Motor neuron (in vitro differentiated cells): ENCODE data around the gene GRIK3. TPM values are rescaled to one million over a fixed set of nuclear protein-coding genes. Genes with fewer than 3 reads are reported as not detected.

Experiments used
- ATAC-seq, 8 experiments: fragments of 200-7000 bp; cut with Tn5 transposase; replicated peaks in 6 of 8; 2 replicates each; pipeline ENCODE4 v1.8.0; 2021; ENCODE audit warnings: mild to moderate bottlenecking in 8 of 8, moderate library complexity in 8 of 8
- H3K27ac ChIP-seq, 2 donors: fragments of 250-450 bp; sonication (Bioruptor Pico); 2 replicates each; pipeline ENCODE4 v1.9.0; 2021; ENCODE audit warnings: antibody characterized with exemption in 2 of 2, mild to moderate bottlenecking in 2 of 2, moderate library complexity in 1 of 2
- H3K4me1 ChIP-seq, 2 donors: fragments of 250-450 bp; sonication (Bioruptor Pico); replicated peaks in 1 of 2; 2 replicates each; pipeline ENCODE4 v1.6.1; 2021; ENCODE audit warnings: antibody characterized with exemption in 2 of 2, mild to moderate bottlenecking in 2 of 2, moderate library complexity in 1 of 2
- H3K4me3 ChIP-seq, 5 donors: fragments of 250-450 bp; sonication (Bioruptor Pico); 2 replicates each; pipeline ENCODE4 v1.9.0; 2021; ENCODE audit warnings: antibody characterized with exemption in 5 of 5, mild to moderate bottlenecking in 5 of 5, moderate library complexity in 4 of 5
- WGBS, 10 experiments: fragments of 450-650 bp; shearing (Covaris generic); methylation state at CpG; one replicate each; pipeline ENCODE4 v1.0.0; 2022; 5-methylcytosine and 5-hydroxymethylcytosine counted together
- in situ Hi-C, 9 experiments: fragments of 400-800 bp; cut with MboI; loops; one replicate each; pipeline ENCODE4 v1.15.0; 2021; ENCODE audit warnings: low sequenced_read_pairs in 9 of 9, low pct_unique_long_range_greater_than_20kb in 2 of 9; ENCODE audit not compliant: unreplicated experiment in 9 of 9
- total RNA-seq, 8 experiments: library from RNA; unstranded; fragments of 300-600 nt; gene quantifications; 2 replicates each; pipeline versions ENCODE4 v1.2.3 to v1.2.4, GENCODE V29; 2022

Gene GRIK3
- total RNA-seq, 8 experiments from 2014 or later: 0.73 to 21.1 (median 11.9) TPM

GRCh38 chr1:37040773-37041172 lies 6.5 kb upstream of the GRIK3 start:
- WGBS, 10 experiments: 45 to 100% (median 63%) methylated on average over 1 to 4 of the region's 4 CpGs; no CpG with 5 or more reads in 6 of the 10 experiments
- Histone ChIP-seq H3K4me1 (peaks cover 54 to 62% of the 10 kb centered on the region in 2 donors), H3K4me3 (no peak overlapping the region), H3K27ac (no peak overlapping the region)
- in situ Hi-C loops: loop anchor here in 7 of 9 experiments (25.0 kb wide), 5 partner anchors 103 to 453 kb away; no protein-coding TSS in a partner anchor
- ATAC-seq: no peak

GRCh38 chr1:37040261-37040660 lies 5.9 kb upstream of the GRIK3 start:
- no peak overlapping the region for H3K4me3 ChIP-seq
- ATAC-seq: no peak
- H3K27ac ChIP-seq: no peak overlapping the region
- in situ Hi-C loops: loop anchor here in 7 of 9 experiments (25.0 kb wide), 5 partner anchors 103 to 453 kb away; no protein-coding TSS in a partner anchor
- H3K4me1 ChIP-seq: peaks cover 59 to 67% of the 10 kb centered on the region in 2 donors
- 0 to 20% (median 3%) methylated on average over 1 to 3 of the region's 3 CpGs; no CpG with 5 or more reads in 1 of the 10 experiments for WGBS, 10 experiments

GRCh38 chr1:37038227-37039093 lies 4.1 kb upstream of the GRIK3 start:
- ATAC-seq: peak; percentile 74 to 86 (median 80)
- 14 to 60% (median 30%) methylated on average over 1 to 10 of the region's 16 CpGs; no CpG with 5 or more reads in 3 of the 10 experiments for WGBS, 10 experiments
- no peak overlapping the region for H3K4me3 ChIP-seq

GRCh38 chr1:37037690-37038089 lies 3.4 kb upstream of the GRIK3 start:
- WGBS, 10 experiments: 0 to 10% (median 5%) methylated on average over 1 to 10 of the region's 15 CpGs; no CpG with 5 or more reads in 5 of the 10 experiments
- Histone ChIP-seq H3K4me1 (peaks cover 66 to 70% of the 10 kb centered on the region in 2 donors), H3K27ac (peak overlapping the region in 1 of 2 donors; percentile 9), H3K4me3 (no peak overlapping the region)
- in situ Hi-C loops: loop anchor here in 7 of 9 experiments (10.0 to 25.0 kb wide), 6 partner anchors 100 to 463 kb away; no protein-coding TSS in a partner anchor
- peak in 4 of 8 experiments; percentile 7 to 23 (median 16) for ATAC-seq

More at GRCh38 chr1:37038227-37039093, 4.1 kb upstream of the GRIK3 start:
- in situ Hi-C loops: loop anchor here in 7 of 9 experiments (10.0 to 25.0 kb wide), 6 partner anchors 101 to 464 kb away; no protein-coding TSS in a partner anchor
- peaks cover 67 to 76% of the 10 kb centered on the region in 2 donors for H3K4me1 ChIP-seq
- H3K27ac ChIP-seq: peak overlapping the region in 1 of 2 donors; percentile 52

- 0 to 30% (median 15%) methylated on average over 1 to 7 of the region's 13 CpGs; no CpG with 5 or more reads in 5 of the 10 experiments for whole genome bisulfite sequencing, 10 experiments
- peak in 3 of 8 experiments; percentile 2 to 12 (median 5) for ATAC-seq
- in situ Hi-C loops: loop anchor here in 7 of 9 experiments (10.0 to 25.0 kb wide), 6 partner anchors 99 to 462 kb away; no protein-coding TSS in a partner anchor
- H3K4me1 ChIP-seq: peaks cover 76 to 77% of the 10 kb centered on the region in 2 donors
- H3K4me3 ChIP-seq: no peak overlapping the region
- no peak overlapping the region for H3K27ac ChIP-seq
These were observed 2.3 kb upstream of the GRIK3 start for GRCh38 chr1:37036667-37037053.

- Histone ChIP-seq H3K27ac (no peak overlapping the region), H3K4me1 (peaks cover 80 to 81% of the 10 kb centered on the region in 2 donors), H3K4me3 (no peak overlapping the region)
- in situ Hi-C loops: loop anchor here in 7 of 9 experiments (10.0 to 25.0 kb wide), 6 partner anchors 99 to 461 kb away; no protein-coding TSS in a partner anchor
- WGBS, 10 experiments: 0 to 32% (median 24%) methylated on average over 1 to 17 of the region's 20 CpGs; no CpG with 5 or more reads in 2 of the 10 experiments
- ATAC-seq: peak in 1 of 8 experiments; percentile 7
These were observed 1.7 kb upstream of the GRIK3 start for GRCh38 chr1:37035796-37036666.

GRCh38 chr1:37035014-37035691 lies 838 bp upstream of the GRIK3 start:
- ATAC-seq: peak in 2 of 8 experiments; percentile 3 to 9
- in situ Hi-C loops: loop anchor here in 7 of 9 experiments (10.0 to 25.0 kb wide), 6 partner anchors 98 to 460 kb away; no protein-coding TSS in a partner anchor
- H3K4me1 ChIP-seq: peaks cover 80 to 81% of the 10 kb centered on the region in 2 donors
- H3K27ac ChIP-seq: peak overlapping the region in 1 of 2 donors; percentile 43
- peak overlapping the region; percentile 40 to 51 (median 45) for H3K4me3 ChIP-seq
- 0 to 37% (median 16%) methylated on average over 5 to 22 of the region's 27 CpGs for WGBS, 10 experiments

GRCh38 chr1:37033355-37034101 lies 787 bp downstream of the GRIK3 start:
- in situ Hi-C loops: loop anchor here in 7 of 9 experiments (10.0 to 25.0 kb wide), 6 partner anchors 96 to 459 kb away; no protein-coding TSS in a partner anchor
- H3K4me1 ChIP-seq: peaks cover 82% of the 10 kb centered on the region in 2 donors
- peak overlapping the region; percentile 40 to 51 (median 45) for H3K4me3 ChIP-seq
- no peak for ATAC-seq
- H3K27ac ChIP-seq: peak overlapping the region; percentile 8 to 43
- 0 to 1% (median 0%) methylated on average over 3 to 24 of the region's 66 CpGs; no CpG with 5 or more reads in 6 of the 10 experiments for WGBS, 10 experiments

- in situ Hi-C loops: loop anchor here in 7 of 9 experiments (10.0 to 25.0 kb wide), 6 partner anchors 96 to 458 kb away; no protein-coding TSS in a partner anchor
- H3K27ac ChIP-seq: peak overlapping the region in 1 of 2 donors; percentile 28
- 4 to 5% methylated on average over 5 to 36 of the region's 60 CpGs; no CpG with 5 or more reads in 8 of the 10 experiments for WGBS, 10 experiments
- peak overlapping the region; percentile 40 to 51 (median 45) for H3K4me3 ChIP-seq
- ATAC-seq: peak in 2 of 8 experiments; percentile 6 to 25
- H3K4me1 ChIP-seq: peaks cover 75% of the 10 kb centered on the region in 2 donors
These were observed 1.5 kb downstream of the GRIK3 start for GRCh38 chr1:37032660-37033354.

GRCh38 chr1:37031871-37032270 lies 2.4 kb downstream of the GRIK3 start:
- 30 to 51% (median 42%) methylated on average over 2 to 7 of the region's 9 CpGs; no CpG with 5 or more reads in 5 of the 10 experiments for WGBS, 10 experiments
- Histone ChIP-seq H3K4me1 (peaks cover 67% of the 10 kb centered on the region in 2 donors), H3K4me3 (peak overlapping the region; percentile 40 to 51 (median 45)), H3K27ac (peak overlapping the region in 1 of 2 donors; percentile 28)
- in situ Hi-C loops: loop anchor here in 7 of 9 experiments (10.0 to 25.0 kb wide), 6 partner anchors 95 to 457 kb away; no protein-coding TSS in a partner anchor
- ATAC-seq: no peak
